Measurements from ENCODE around the gene DMAC2.

GRCh38 chr19:41415154-41415571 lies 24.5 kb downstream of the DMAC2 start:
- TF ChIP-seq EZH2 (IDR thresholded peaks at IDR 0.05; ENCODE audit: borderline replicate concordance, low read depth, low read length, severe bottlenecking): no peak
- no peak for TF ChIP-seq CTCF (IDR thresholded peaks at IDR 0.05; ENCODE audit: borderline replicate concordance, extremely low read depth, low read length, poor library complexity, severe bottlenecking)
